Hepatocyte (in vitro differentiated cells): ENCODE measurements around the gene NR3C2. TPM values are rescaled to one million over a fixed set of nuclear protein-coding genes. Genes with fewer than 3 reads are reported as not detected.

Experiments
- DNase-seq: peaks from one replicate; pipeline ENCODE4 v3.0.0-alpha.2; 2016; ENCODE audit warnings: low spot score
- H2AFZ ChIP-seq: fragments of 200-600 bp; sonication (generic); 2 replicates; pipeline ENCODE4 v1.6.0; 2016; ENCODE audit warnings: antibody characterized with exemption, mild to moderate bottlenecking
- H3K27ac ChIP-seq: fragments of 200-600 bp; sonication (generic); 2 replicates; pipeline ENCODE4 v1.5.1; 2016; ENCODE audit warnings: mild to moderate bottlenecking
- H3K27me3 ChIP-seq: fragments of 200-600 bp; sonication (generic); 2 replicates; pipeline ENCODE4 v1.6.1; 2016
- H3K36me3 ChIP-seq: fragments of 200-600 bp; sonication (generic); replicated peaks from 2 replicates; pipeline ENCODE4 v1.5.1; 2016; ENCODE audit warnings: low read depth; ENCODE audit not compliant: insufficient read depth
- H3K4me1 ChIP-seq: fragments of 200-600 bp; sonication (generic); 2 replicates; pipeline ENCODE4 v1.5.1; 2016; ENCODE audit warnings: mild to moderate bottlenecking, moderate library complexity; ENCODE audit not compliant: insufficient read depth
- H3K4me2 ChIP-seq: fragments of 200-600 bp; sonication (generic); 2 replicates; pipeline ENCODE4 v1.6.0; 2016
- H3K4me3 ChIP-seq: fragments of 200-600 bp; sonication (generic); 2 replicates; pipeline ENCODE4 v1.5.1; 2016; ENCODE audit warnings: mild to moderate bottlenecking
- H3K79me2 ChIP-seq: fragments of 200-600 bp; sonication (generic); 2 replicates; pipeline ENCODE4 v1.6.0; 2017; ENCODE audit warnings: mild to moderate bottlenecking
- H3K9me2 ChIP-seq: fragments of 200-600 bp; sonication (generic); replicated peaks from 2 replicates; pipeline ENCODE4 v1.6.0; 2017; ENCODE audit warnings: mild to moderate bottlenecking; ENCODE audit not compliant: insufficient read depth
- H3K9me3 ChIP-seq: fragments of 200-600 bp; sonication (generic); 2 replicates; pipeline ENCODE4 v1.5.1; 2016; ENCODE audit warnings: low read depth, mild to moderate bottlenecking
- H4K20me1 ChIP-seq: fragments of 200-600 bp; sonication (generic); 2 replicates; pipeline ENCODE4 v1.6.0; 2016; ENCODE audit warnings: mild to moderate bottlenecking; ENCODE audit not compliant: insufficient read depth, poor library complexity, severe bottlenecking
- CTCF ChIP-seq: fragments of 200-600 bp; sonication (generic); IDR thresholded peaks from 2 replicates; pipeline ENCODE4 v1.5.1; 2016; ENCODE audit warnings: antibody characterized with exemption, mild to moderate bottlenecking; ENCODE audit not compliant: poor library complexity
- EZH2 ChIP-seq: fragments of 200-600 bp; sonication (generic); IDR thresholded peaks from 2 replicates; pipeline ENCODE4 v1.6.1; 2016; ENCODE audit warnings: antibody characterized with exemption, mild to moderate bottlenecking, borderline replicate concordance
- EZH2phosphoT487 ChIP-seq: fragments of 200-600 bp; sonication (generic); IDR thresholded peaks from one replicate; pipeline ENCODE4 v1.6.1; 2018; ENCODE audit warnings: antibody characterized with exemption, mild to moderate bottlenecking, low read depth, moderate library complexity; ENCODE audit not compliant: unreplicated experiment, severe bottlenecking
- WGBS: methylation state at CpG from one replicate; pipeline ENCODE4 v1.1.6; 2016; ENCODE audit warnings: low lambda C conversion rate; ENCODE audit errors: missing lambda C conversion rate; 5-methylcytosine and 5-hydroxymethylcytosine counted together
- polyA plus RNA-seq: library from polyadenylated mRNA; unstranded; fragments of >200 nt; fragmentation: Nextera tagmentation; extraction: Ambion mirVana; gene quantifications from 2 replicates; pipeline ENCODE4 v1.2.1, GENCODE V29; 2016
- total RNA-seq: library from RNA; depleted of rRNA; stranded (reverse); fragments of >200 nt; gene quantifications from 2 replicates; pipeline ENCODE4 v1.2.3, GENCODE V29; 2014

NR3C2 gene
- total and polyA plus RNA-seq, 2 experiments from 2014 or later: 2.3 to 7.1 TPM

- Histone ChIP-seq H3K9me2 (no peaks in the 10 kb centered on the region), H3K9me3 (no peaks in the 10 kb centered on the region), H3K27me3 (no peaks in the 10 kb centered on the region), H3K27ac (no peak overlapping the region), H4K20me1 (no peaks in the 10 kb centered on the region), H3K4me2 (no peak overlapping the region), H2AFZ (no peak overlapping the region), H3K79me2 (peaks cover 5% of the 10 kb centered on the region), H3K36me3 (no peaks in the 10 kb centered on the region), H3K4me1 (no peaks in the 10 kb centered on the region), H3K4me3 (no peak overlapping the region)
- TF ChIP-seq EZH2phosphoT487 (no peak), EZH2 (no peak), CTCF (no peak)
- DNase-seq: no peak
- WGBS: 89% methylated on average over 14 of the region's 14 CpGs
Observed at GRCh38 chr4:148057984-148058859, 384.0 kb downstream of the NR3C2 start.

DNA sequence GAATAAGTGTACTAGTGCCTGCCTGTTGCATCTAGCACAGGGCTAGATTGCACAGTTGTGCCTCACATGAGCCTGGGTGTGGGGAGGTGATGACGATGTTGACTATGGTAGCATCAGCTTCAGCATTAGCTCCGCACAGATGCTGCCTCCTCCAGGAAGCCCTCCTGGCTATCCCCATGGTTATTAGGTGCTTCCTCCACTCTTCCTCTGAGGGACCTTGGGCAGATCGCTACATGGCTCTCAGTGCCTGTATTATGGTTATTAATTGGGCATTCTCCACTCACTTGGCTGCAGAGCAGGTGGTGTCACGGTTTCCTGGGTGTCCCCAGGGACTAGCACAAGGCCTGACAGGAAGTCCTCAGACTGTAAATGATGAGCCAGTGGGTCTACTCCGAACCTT lies 384.7 kb downstream of the NR3C2 start:
- Histone ChIP-seq H3K4me1 (no peaks in the 10 kb centered on the region), H3K27ac (no peak overlapping the region), H2AFZ (no peak overlapping the region), H4K20me1 (no peaks in the 10 kb centered on the region), H3K4me3 (no peak overlapping the region), H3K4me2 (no peak overlapping the region), H3K36me3 (no peaks in the 10 kb centered on the region), H3K9me3 (no peaks in the 10 kb centered on the region), H3K27me3 (no peaks in the 10 kb centered on the region), H3K9me2 (no peaks in the 10 kb centered on the region), H3K79me2 (peaks cover 5% of the 10 kb centered on the region)
- TF ChIP-seq EZH2 (no peak), CTCF (no peak), EZH2phosphoT487 (no peak)
- 97% methylated on average over 5 of the region's 5 CpGs for WGBS
- no peak for DNase-seq

- H4K20me1 ChIP-seq: no peaks in the 10 kb centered on the region
- TF ChIP-seq CTCF (no peak), EZH2 (no peak), EZH2phosphoT487 (no peak)
- H3K27me3 ChIP-seq: no peaks in the 10 kb centered on the region
- no peak for DNase-seq
- no peak overlapping the region for H2AFZ ChIP-seq
- 79% methylated on average over 6 of the region's 6 CpGs for WGBS
- no peaks in the 10 kb centered on the region for H3K9me2 ChIP-seq
- no peaks in the 10 kb centered on the region for H3K36me3 ChIP-seq
- no peaks in the 10 kb centered on the region for H3K4me1 ChIP-seq
- no peak overlapping the region for H3K4me3 ChIP-seq
- H3K79me2 ChIP-seq: peaks cover 5% of the 10 kb centered on the region
- H3K9me3 ChIP-seq: no peaks in the 10 kb centered on the region
- H3K4me2 ChIP-seq: no peak overlapping the region
- H3K27ac ChIP-seq: no peak overlapping the region
Observed at GRCh38 chr4:148056879-148057278, 385.3 kb downstream of the NR3C2 start.
